HL-60 (cell line): ENCODE measurements around the gene BABAM2.

Experiments
- CTCF ChIP-seq: IDR thresholded peaks from one replicate; pipeline ENCODE4 v1.5.1; 2011; ENCODE audit warnings: low read length, control low read depth, inconsistent platforms; ENCODE audit not compliant: insufficient read depth
- GABPA ChIP-seq: IDR thresholded peaks from 2 replicates; pipeline ENCODE4 v1.6.1; 2012; ENCODE audit warnings: low read depth
- POLR2AphosphoS5 ChIP-seq: IDR thresholded peaks from 2 replicates; pipeline ENCODE4 v1.6.1; 2012; ENCODE audit warnings: low read depth
- REST ChIP-seq: IDR thresholded peaks from 2 replicates; pipeline ENCODE4 v1.6.1; 2012; ENCODE audit warnings: low read depth; ENCODE audit not compliant: insufficient replicate concordance
- SPI1 ChIP-seq: IDR thresholded peaks from 2 replicates; pipeline ENCODE4 v1.6.1; 2012; ENCODE audit warnings: low read depth, mild to moderate bottlenecking, borderline replicate concordance

GRCh38 chr2:28096421-28096820 is 205.9 kb downstream of the BABAM2 start:
- TF ChIP-seq POLR2AphosphoS5 (no peak), CTCF (no peak), REST (no peak), SPI1 (no peak), GABPA (no peak)
